Esophagus squamous epithelium (tissue), 4 donors: ENCODE results near the gene ALG8.

ENCODE experiments used
- POLR2A ChIP-seq, 4 donors: fragments of 450-650 bp; IDR thresholded peaks; one replicate each; pipeline ENCODE4 v1.6.1; 2017; ENCODE audit warnings: antibody characterized with exemption in 4 of 4, mild to moderate bottlenecking in 4 of 4, moderate library complexity in 3 of 4
- TF ChIP-seq, protein P1 (sequence below), 6 experiments: fragments of 450-650 bp in 4 of 6; fragments of 200-600 bp in 2 of 6; sonication (generic) in 2 of 6; IDR thresholded peaks; one replicate each; pipeline ENCODE4 v1.5.1; 2016 to 2019; ENCODE audit warnings: antibody characterized with exemption in 6 of 6, mild to moderate bottlenecking in 4 of 6, moderate library complexity in 4 of 6

DNA sequence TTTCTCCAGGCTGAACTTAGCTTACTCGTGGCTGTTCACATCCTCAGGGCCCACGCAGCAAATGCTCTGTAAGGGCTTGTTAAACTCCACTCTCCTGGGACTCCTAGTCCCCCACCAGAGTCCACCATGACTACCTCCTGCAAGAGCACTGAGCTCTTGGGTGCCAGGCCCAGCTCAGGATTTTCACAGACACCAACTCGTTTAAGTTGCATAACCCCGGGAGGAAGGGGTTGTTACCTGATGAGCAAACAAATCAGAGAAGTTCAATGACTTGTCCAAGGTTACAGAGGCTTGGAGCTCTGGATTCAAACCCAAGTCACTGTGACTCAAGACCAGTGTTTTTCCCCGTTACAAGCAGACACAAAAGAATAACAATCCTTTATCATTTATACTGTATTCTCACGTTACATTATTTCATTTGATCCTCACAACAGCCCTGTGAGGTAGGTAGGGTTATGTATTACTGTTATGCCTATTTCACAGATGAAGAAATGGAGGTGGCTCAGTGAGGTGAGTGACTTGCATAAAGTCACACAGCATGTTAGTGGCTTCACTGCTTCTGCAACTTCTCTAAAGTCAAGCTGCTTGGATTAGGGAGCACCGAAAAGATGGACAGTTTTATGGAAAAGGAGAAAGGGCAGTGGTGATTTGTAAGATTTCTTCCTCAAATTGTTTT, 31.6 kb upstream of the ALG8 start:
- TF ChIP-seq, protein P1, sequence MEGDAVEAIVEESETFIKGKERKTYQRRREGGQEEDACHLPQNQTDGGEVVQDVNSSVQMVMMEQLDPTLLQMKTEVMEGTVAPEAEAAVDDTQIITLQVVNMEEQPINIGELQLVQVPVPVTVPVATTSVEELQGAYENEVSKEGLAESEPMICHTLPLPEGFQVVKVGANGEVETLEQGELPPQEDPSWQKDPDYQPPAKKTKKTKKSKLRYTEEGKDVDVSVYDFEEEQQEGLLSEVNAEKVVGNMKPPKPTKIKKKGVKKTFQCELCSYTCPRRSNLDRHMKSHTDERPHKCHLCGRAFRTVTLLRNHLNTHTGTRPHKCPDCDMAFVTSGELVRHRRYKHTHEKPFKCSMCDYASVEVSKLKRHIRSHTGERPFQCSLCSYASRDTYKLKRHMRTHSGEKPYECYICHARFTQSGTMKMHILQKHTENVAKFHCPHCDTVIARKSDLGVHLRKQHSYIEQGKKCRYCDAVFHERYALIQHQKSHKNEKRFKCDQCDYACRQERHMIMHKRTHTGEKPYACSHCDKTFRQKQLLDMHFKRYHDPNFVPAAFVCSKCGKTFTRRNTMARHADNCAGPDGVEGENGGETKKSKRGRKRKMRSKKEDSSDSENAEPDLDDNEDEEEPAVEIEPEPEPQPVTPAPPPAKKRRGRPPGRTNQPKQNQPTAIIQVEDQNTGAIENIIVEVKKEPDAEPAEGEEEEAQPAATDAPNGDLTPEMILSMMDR (IDR thresholded peaks at IDR 0.05): no peak
- no peak for TF ChIP-seq POLR2A (IDR thresholded peaks at IDR 0.05)
